Dermis microvascular lymphatic vessel endothelial cell (primary cell): ENCODE measurements around the gene DSTN. TPM values are rescaled to one million over a fixed set of nuclear protein-coding genes. Genes with fewer than 3 reads are reported as not detected.

ENCODE experiments used
- DNase-seq, 2 donors: peaks; one replicate each; pipeline versions ENCODE4 v3.0.0 to v3.0.0-alpha.2; 2010; ENCODE audit warnings: low read depth in 2 of 2
- total RNA-seq: library from RNA; depleted of rRNA; stranded (reverse); fragments of >200 nt; gene quantifications from 2 replicates; pipeline ENCODE4 v1.2.1, GENCODE V29; 2014

Gene DSTN
- 110 and 126 TPM in 2 replicates for total RNA-seq

GRCh38 chr20:17569616-17570346 is at the start of gene DSTN:
Gene DSTN (plus strand): TSS chr20:17570075. CDS start chr20:17570209, 134 bp downstream.
- peak; percentile 77 to 95 for DNase-seq

DNA sequence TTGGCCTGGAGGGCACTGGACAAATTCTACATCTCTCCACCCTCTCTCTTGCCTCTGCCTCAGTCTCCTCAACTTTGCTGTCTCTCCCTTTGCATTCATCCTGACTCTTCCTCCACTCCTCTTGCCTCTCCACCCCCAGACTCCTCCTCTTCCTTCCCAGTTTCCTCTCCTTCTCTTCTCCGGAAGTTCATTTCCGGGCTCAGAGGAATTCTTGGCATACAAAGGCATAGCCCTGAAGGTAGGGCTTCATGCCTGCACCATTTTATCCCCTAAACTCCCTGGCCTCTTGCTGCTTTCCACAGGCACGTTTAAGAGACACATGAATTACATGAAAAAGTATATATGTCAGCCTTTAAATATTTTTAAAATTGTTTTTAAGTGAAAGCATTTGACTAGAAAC is 49.3 kb upstream of the DSTN start:
- DNase-seq = peak in 1 of 2 donors; percentile 45

- no peak for DNase-seq
These were observed 47.3 kb upstream of the DSTN start for GRCh38 chr20:17522528-17522927.

DNA sequence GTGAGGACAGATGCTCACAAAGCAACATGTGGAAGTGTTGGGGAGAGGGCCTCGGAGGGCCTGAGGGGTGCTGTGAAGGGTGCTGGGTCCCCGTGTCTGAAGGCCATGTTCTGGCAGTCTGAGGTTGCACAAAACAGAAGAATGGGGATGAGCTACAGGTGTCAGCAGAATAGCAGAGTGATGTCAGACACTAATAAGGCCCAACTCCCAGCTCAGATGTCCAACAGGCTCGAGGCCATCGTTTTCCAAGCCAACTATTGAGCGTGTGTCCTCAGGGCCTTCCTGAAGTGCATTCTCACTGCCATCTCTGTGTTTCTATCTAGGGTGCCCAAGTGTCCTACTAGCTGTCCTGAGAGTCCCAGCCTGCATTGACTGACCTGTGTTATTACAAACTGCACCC is 46.5 kb upstream of the DSTN start:
- no peak for DNase-seq

DNA sequence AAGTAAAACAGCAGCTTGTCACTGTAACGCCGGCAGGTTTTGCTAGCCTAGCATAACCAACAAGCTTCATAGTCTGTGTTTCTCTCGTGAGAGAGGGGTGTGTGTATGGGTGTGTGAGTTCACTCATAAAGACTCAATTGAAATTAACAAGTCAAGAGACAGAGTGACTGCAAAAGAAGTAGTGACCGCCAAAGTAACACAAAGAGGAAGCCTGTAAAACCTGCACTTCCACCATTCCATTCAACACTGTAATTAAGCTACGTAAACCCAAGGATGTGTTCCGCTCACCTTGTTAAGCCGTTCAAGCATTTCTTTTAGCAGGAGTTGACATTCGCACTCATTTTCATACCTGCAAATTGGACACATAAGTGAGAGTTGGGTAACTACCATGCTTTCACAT is 45.3 kb upstream of the DSTN start:
- no peak for DNase-seq

DNA sequence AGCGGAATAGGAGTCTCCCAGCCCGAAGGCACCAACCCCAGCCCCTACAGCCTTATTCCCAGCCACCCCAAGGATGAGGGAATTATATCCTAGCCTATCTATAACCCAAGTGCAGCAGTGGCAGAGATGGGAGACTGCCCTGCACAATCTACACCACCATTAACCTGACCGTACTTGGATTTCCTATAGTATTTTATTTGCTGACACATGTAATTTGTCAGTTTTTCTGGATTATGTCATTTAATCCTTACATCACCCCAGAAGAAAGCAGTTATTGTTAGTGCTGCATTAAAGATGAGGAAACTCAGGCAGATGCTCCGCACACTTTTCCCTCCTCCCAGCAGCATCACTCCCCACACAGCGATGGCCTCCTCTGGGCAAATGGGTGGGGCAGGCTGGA is 44.7 kb upstream of the DSTN start:
- no peak for DNase-seq

GRCh38 chr20:17525650-17526049 is 44.2 kb upstream of the DSTN start:
- DNase-seq = peak in 1 of 2 donors; percentile 45

DNA sequence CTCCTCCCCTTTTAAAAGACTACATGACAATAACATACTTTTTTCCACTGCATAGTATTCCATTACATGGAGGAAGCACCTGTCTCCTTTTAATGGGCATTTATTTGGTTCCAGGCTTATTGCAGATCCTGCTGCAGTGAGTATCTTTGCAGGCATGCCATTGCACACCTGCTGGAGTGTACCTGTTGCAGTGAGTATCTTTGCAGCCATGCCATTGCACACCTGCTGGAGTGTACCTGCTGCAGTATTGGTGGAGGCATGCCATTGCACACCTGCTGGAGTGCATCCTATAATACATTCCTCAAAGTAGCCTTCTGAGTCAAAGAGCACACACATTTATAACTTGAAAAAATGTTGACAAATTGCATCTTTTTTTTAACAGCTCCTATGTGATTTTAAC is 40.3 kb upstream of the DSTN start:
- DNase-seq = no peak

- no peak for DNase-seq
These were observed 39.7 kb upstream of the DSTN start for GRCh38 chr20:17530153-17530552.

DNA sequence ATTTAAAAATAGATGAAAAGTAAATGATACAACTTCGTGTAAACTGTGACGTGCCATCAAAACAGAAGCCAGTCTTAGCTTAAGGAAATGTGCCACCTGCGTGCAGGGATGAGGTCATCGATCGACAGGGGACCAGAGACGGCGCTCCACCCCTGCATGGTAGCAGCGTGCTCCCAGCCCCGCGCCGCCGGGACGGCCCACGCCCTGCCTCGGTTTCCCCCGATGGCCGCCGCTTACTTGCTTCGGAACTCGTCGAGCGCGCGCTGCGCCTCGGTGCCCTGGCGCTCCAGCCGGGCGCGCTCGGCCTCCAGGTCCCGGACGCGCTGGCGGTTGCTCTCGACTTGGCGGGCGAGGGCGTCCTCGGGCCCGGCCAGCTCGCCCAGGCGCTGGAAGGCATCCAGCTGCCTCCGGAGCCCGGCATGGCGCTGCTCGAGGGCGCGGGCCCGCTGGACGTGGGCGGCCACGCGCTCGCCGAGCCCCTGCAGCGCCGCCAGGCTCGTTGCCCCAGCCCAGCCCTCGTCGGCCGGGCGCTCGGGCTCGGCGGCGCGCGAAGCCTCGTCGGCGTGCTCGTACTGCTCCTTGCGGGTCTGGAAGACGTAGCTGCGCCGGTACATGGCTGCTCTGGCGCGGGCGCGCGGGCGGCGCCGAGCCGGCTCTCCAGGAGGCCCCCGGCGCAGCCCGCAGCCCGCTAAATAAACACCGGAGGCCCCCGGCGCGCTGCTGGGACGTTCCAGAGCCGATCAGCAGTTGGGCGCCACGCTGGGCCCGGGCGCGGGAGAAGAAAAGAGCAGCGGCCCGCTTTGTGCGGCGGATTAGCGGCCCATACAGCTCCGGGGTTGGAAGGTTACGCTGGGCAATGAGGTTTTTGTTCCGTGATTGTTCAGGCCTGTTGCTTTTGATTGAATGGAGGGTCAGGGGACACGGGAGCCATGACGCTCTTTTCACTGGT is 38.9 kb upstream of the DSTN start, which contains the start of gene BFSP1:
TSS of gene BFSP1 (minus strand) at position 664 of the 949 bp plus-strand sequence. CDS start at position 614, 50 bp downstream.
- peak in 1 of 2 donors; percentile 74 for DNase-seq

DNA sequence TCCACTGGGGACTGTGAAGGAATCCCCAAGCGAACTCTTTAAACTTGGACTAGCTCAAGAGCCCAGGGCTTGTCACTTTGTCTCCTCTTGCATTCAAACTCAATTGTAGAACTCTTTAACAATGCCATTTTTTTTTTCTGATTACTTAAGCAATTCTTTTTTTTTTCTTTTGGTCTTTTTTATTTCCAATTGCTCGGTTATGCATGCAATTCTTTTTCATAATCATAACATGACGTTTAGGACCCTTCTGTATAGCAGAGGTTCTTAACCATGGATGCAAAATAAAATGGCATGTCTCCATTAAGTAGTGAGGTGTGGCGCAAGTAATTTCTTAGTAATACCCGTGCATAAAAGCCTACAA is 38.2 kb upstream of the DSTN start:
- no peak for DNase-seq

- peak in 1 of 2 donors; percentile 33 for DNase-seq
These were observed 36.5 kb upstream of the DSTN start for GRCh38 chr20:17533396-17533795.

DNA sequence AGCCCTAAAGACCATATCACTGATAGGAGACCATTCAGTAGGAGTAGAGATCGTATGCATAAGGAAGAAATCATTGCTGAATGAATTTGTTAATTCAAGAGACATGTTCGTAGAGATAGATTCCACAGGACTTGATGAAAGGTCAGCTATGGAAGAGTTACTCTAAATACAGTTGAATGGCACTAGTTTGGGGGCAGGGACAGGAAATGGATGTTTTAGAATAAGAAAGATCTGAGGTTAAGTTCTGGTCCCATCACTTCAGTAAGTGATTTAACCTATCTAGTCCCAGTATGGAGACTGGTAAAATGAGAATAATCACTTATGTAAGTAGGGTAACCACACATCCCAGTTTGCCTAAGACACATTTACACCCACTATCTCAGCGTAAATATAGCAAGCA is 35.8 kb upstream of the DSTN start:
- DNase-seq = no peak

DNA sequence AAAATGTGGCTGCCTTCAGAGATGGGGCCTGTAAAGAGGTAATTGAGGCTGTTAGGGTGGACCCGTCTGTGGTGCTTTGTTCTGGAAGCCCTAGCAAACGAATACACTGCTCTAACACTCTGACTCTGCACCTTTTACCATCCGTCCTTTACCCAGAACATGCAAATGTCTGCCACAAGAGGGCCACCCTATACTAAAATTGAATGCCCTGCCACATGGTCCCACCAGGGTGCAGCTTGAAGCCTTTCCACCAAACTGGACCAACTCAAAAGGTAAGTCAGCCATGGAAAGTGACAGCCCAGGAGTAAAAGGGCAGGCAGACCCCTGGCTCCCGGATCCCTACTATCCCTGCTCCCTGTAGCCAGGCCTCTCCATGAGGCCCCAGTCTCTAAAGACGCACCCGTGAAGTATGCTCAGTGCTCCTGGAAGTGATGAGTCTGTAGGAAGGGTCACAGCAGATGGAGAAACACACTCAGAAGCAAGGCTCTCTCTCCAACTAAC is 32.9 kb upstream of the DSTN start:
- DNase-seq = peak; percentile 78 to 86

GRCh38 chr20:17537959-17538358 is 31.9 kb upstream of the DSTN start:
- no peak for DNase-seq

DNA sequence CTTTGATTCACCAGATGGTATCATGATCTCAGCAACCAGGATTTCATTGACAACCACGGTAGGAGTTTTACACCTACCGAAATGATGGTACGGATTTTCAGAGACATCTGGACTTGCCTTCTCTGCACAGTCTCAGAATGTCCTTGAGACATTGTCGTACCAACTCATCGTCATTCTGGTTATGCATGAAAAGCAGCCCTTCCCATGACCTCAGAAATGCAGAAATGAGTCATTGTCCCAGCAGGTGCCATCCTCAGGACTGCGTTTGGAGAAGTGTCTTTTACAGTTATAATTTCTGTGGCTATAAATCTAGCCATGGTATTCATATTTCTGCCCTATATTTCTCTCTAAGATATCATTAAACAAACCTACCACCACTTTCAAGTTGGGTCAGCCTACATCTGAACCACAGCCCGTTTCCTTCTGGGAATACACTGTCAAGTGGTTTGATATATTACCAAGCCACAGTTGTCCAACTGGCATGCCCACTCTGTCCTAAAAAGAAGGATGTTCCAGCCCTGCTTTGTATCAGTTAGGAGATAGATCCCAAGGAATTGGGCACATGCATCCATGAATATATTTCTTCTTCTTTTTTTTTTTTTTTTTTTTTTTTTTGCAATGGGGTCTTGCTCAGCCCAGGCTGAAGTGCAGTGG is 31.2 kb upstream of the DSTN start:
- DNase-seq = no peak

- DNase-seq = no peak
These were observed 28.3 kb upstream of the DSTN start for GRCh38 chr20:17541596-17541995.

DNA sequence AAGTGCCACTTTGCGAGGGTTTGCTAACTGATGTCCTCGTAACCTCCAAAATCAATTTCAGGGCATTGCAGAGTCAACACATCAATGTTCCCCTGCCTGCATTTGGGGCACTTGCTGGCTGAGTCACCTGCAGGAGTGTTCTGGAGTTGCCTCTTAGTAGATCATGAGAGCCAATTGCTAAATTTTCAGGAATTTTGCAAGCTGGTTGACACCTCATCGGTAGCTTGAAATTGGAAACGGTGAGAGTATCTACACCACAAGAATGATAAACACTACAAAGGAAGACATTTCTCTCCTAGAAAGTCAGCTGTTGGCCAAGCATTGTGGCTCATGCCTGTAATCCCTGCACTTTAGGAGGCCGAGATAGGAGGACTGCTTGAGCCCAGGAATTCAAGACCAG is 27.9 kb upstream of the DSTN start:
- no peak for DNase-seq

DNA sequence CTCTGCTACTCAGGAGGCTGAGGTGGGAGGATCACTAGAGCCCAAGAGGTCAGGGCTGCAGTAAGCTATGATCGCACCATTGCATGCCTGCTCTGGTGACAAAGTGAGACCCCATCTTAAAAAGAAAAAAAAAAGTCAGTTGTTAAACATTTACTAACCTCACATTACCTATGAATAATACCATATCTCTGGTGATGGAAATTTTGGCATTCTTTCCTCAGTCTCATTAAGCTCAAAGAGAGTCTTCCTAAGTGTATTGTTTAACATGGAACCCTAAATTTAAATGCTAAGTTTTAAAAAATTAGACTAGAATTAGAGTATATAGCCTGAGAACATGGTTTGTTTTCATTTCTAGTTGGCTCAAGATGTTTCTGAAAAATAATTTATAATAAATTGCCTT is 27.4 kb upstream of the DSTN start:
- no peak for DNase-seq

DNA sequence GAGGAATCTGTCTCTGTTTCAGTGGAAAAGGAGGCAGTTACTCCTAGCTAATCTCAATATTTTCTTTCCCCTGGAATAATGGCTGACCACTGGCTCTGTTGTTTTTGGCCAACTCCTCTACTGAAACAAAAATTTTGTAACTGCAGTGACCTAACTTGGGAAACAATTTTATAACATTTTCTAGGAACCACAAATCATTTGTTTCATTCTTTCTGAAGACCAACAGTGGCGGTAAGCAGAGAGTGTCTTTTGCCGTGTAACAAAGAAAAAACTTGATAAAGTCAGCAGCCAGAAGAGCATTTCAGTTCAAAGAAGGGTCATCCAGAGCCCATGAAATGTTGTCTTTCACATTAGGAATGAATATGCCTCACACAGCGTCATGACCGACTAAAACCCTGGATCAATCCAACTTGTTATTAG is 26.9 kb upstream of the DSTN start:
- DNase-seq = peak; percentile 54 to 57

GRCh38 chr20:17543531-17544131 is 26.2 kb upstream of the DSTN start:
- no peak for DNase-seq
